HCT116 (cell line): Measurements from ENCODE around the gene GYS1. TPM values are rescaled to one million over a fixed set of nuclear protein-coding genes. Genes with fewer than 3 reads are reported as not detected.

Source experiments
- ATAC-seq: fragments of 200-7000 bp; cut with Tn5 transposase; 2 replicates; pipeline ENCODE4 v1.9.1; 2020; ENCODE audit warnings: mild to moderate bottlenecking, moderate library complexity
- BruUV-seq: library from RNA; stranded (reverse); fragments of 400-500 nt; replicated peaks from 2 replicates; lab custom pipeline; 2021; lab: Mats Ljungman, UMichigan
- CTCF ChIA-PET: fragments of 300-600 bp; sonication (Branson Sonifier 250); formaldehyde crosslinking; loops from one replicate; lab custom pipeline; 2021; ENCODE audit warnings: antibody characterized with exemption; lab: Charles Lee
- POLR2A ChIA-PET: fragments of 300-600, 350-600 bp; sonication (Branson Sonifier 250); formaldehyde crosslinking; loops from one replicate; lab custom pipeline; 2021; ENCODE audit warnings: antibody characterized with exemption; lab: Charles Lee
- RAD21 ChIA-PET, 2 experiments: fragments of 300-600 bp; sonication (Branson Sonifier 250); formaldehyde crosslinking; loops; one replicate each; lab custom pipeline; 2023; ENCODE audit warnings: low total read pairs in 2 of 2; ENCODE audit not compliant: uncharacterized antibody in 2 of 2, unreplicated experiment in 2 of 2, low non-redundant PET in 1 of 2; lab: Charles Lee
- DNase-seq: peaks from one replicate; pipeline ENCODE4 v3.0.0-alpha.2; 2010; ENCODE audit warnings: low read depth, low spot score
- H2AFZ ChIP-seq: fragments of 200-600 bp; shearing (Covaris generic), sonication (generic); 2 replicates; pipeline ENCODE4 v1.6.1; 2017; ENCODE audit warnings: low read depth, mixed run types, mixed read lengths, antibody characterized with exemption, low read length; ENCODE audit not compliant: poor library complexity, severe bottlenecking
- H3K27ac ChIP-seq: 2 replicates; pipeline ENCODE4 v1.5.1; 2012; ENCODE audit warnings: low read depth, low read length
- H3K27me3 ChIP-seq: fragments of 200-600 bp; sonication (generic); 2 replicates; pipeline ENCODE4 v1.6.1; 2016; ENCODE audit warnings: mixed run types, low read length, mixed read lengths; ENCODE audit not compliant: insufficient read depth
- H3K36me3 ChIP-seq, 2 experiments: fragments of 200-500 bp in 1 of 2; fragments of 200-600 bp in 1 of 2; sonication (Bioruptor generic) in 1 of 2; sonication (generic) in 1 of 2; 2 replicates each; pipeline versions ENCODE4 v1.5.1 to v1.6.1; 2014 to 2016; ENCODE audit warnings: low read length in 2 of 2, inconsistent platforms in 1 of 2, mixed read lengths in 1 of 2, mixed run types in 1 of 2; ENCODE audit not compliant: insufficient read depth in 2 of 2, control insufficient read depth in 1 of 2
- H3K4me1 ChIP-seq, 2 experiments: fragments of 200-600 bp in 1 of 2; sonication (generic) in 1 of 2; 2 replicates each; pipeline versions ENCODE4 v1.5.1 to v1.6.1; 2012 to 2017; ENCODE audit warnings: low read length in 2 of 2, inconsistent platforms in 1 of 2, mild to moderate bottlenecking in 1 of 2, mixed read lengths in 1 of 2, mixed run types in 1 of 2, moderate library complexity in 1 of 2; ENCODE audit not compliant: insufficient read depth in 2 of 2, control insufficient read depth in 1 of 2
- H3K4me2 ChIP-seq: fragments of 200-600 bp; sonication (generic); 2 replicates; pipeline ENCODE4 v1.6.1; 2017; ENCODE audit warnings: mixed run types, low read length, mixed read lengths
- H3K4me3 ChIP-seq, 2 experiments: fragments of 200-600 bp in 1 of 2; sonication (generic) in 1 of 2; replicated peaks in 1 of 2; 2 replicates each; pipeline ENCODE4 v1.5.1; 2011 to 2016; ENCODE audit warnings: low read length in 2 of 2, control low read depth in 1 of 2, low read depth in 1 of 2, mild to moderate bottlenecking in 1 of 2, mixed read lengths in 1 of 2, mixed run types in 1 of 2
- H3K79me2 ChIP-seq: fragments of 200-600 bp; sonication (generic); 2 replicates; pipeline ENCODE4 v1.6.1; 2017; ENCODE audit warnings: mild to moderate bottlenecking, mixed run types, low read length, moderate library complexity, mixed read lengths; ENCODE audit not compliant: insufficient read depth
- H3K9ac ChIP-seq: fragments of 200-600 bp; sonication (generic); 2 replicates; pipeline ENCODE4 v1.6.1; 2016; ENCODE audit warnings: low read length, mixed read lengths
- H3K9me2 ChIP-seq: fragments of 200-600 bp; sonication (generic), shearing (Covaris generic); 2 replicates; pipeline ENCODE4 v1.6.1; 2017; ENCODE audit warnings: mixed run types, mild to moderate bottlenecking, moderate library complexity; ENCODE audit not compliant: insufficient read depth
- H3K9me3 ChIP-seq, 2 experiments: fragments of 200-500 bp in 1 of 2; fragments of 200-600 bp in 1 of 2; sonication (Bioruptor generic) in 1 of 2; sonication (generic) in 1 of 2; 2 replicates each; pipeline ENCODE4 v1.6.1; 2014 to 2017; ENCODE audit warnings: low read length in 2 of 2, mixed read lengths in 2 of 2, inconsistent platforms in 1 of 2, low read depth in 1 of 2, mild to moderate bottlenecking in 1 of 2, mixed run types in 1 of 2, moderate library complexity in 1 of 2; ENCODE audit not compliant: control insufficient read depth in 1 of 2, insufficient read depth in 1 of 2
- H4K20me1 ChIP-seq: fragments of 200-600 bp; sonication (generic), shearing (Covaris generic); 2 replicates; pipeline ENCODE4 v1.6.1; 2017; ENCODE audit warnings: mixed run types, mild to moderate bottlenecking, moderate library complexity; ENCODE audit not compliant: insufficient read depth
- CEBPB ChIP-seq: IDR thresholded peaks from 2 replicates; pipeline ENCODE4 v1.6.1; 2012; ENCODE audit warnings: low read depth
- EZH2phosphoT487 ChIP-seq: fragments of 200-600 bp; IDR thresholded peaks from 2 replicates; pipeline ENCODE4 v1.6.1; 2018; ENCODE audit warnings: antibody characterized with exemption, borderline replicate concordance
- FOSL1 ChIP-seq: IDR thresholded peaks from 2 replicates; pipeline ENCODE4 v1.6.1; 2012; ENCODE audit warnings: low read depth
- POLR2AphosphoS5 ChIP-seq: IDR thresholded peaks from 2 replicates; pipeline ENCODE4 v1.6.1; 2011; ENCODE audit warnings: mild to moderate bottlenecking, low read depth, low read length, moderate library complexity
- SP1 ChIP-seq: IDR thresholded peaks from 2 replicates; pipeline ENCODE4 v1.6.1; 2012; ENCODE audit warnings: low read depth
- YY1 ChIP-seq: IDR thresholded peaks from 2 replicates; pipeline ENCODE4 v1.6.1; 2011; ENCODE audit warnings: low read length, low read depth, moderate library complexity, mild to moderate bottlenecking; ENCODE audit not compliant: insufficient replicate concordance; ENCODE audit errors: extremely low read depth
- ZNF274 ChIP-seq: fragments of 200-500 bp; sonication (Bioruptor generic); IDR thresholded peaks from 2 replicates; pipeline ENCODE4 v1.6.1; 2014; ENCODE audit warnings: mild to moderate bottlenecking, low read depth, low read length, inconsistent platforms
- intact Hi-C: fragments of 100-400 bp; cut with micrococcal nuclease; formaldehyde crosslinking; loops from 2 replicates; pipeline ENCODE4 v1.10.0; 2022
- total RNA-seq: library from RNA; stranded (reverse); gene quantifications from one replicate; pipeline ENCODE4 v1.2.1, GENCODE V29; 2021; ENCODE audit not compliant: unreplicated experiment
- TF ChIP-seq, protein P1 (sequence below): IDR thresholded peaks from 2 replicates; pipeline ENCODE4 v1.6.1; 2012
- TF ChIP-seq, protein P2 (sequence below): IDR thresholded peaks from 2 replicates; pipeline ENCODE4 v1.6.1; 2012
- TF ChIP-seq, protein P3 (sequence below): IDR thresholded peaks from 2 replicates; pipeline ENCODE4 v1.6.1; 2012; ENCODE audit warnings: low read depth

The GYS1 gene
- total RNA-seq, 1 experiment from 2014 or later: 50.7 TPM

DNA sequence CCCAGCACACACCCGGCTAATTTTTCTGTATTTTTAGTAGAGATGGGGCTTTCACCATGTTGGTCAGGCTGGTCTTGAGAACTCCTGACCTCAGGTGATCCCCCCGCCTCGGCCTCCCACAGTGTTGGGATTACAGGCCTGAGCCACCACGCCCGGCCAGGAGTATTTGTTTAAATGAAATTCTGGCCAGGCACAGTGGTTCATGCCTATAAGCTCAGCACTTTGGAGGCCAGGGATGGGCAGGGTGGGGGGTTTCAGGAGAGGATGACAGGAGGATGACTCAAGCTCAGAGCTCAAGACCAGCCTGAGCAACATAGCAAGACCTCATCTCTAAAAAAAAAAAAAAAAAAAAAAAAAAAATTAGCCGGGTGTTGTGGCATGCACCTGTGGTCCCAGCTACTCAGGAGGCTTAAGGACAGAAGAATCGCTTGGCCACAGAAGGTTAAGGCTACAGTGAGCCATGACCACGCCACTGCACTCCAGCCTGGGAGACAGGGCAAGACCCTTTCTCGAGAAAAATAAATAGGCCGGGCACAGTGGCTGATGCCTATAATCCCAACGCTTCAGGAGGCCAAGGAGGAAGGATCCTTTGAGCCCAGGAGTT is 67.8 kb downstream of the GYS1 start:
- TF ChIP-seq POLR2AphosphoS5 (no peak), FOSL1 (peak; percentile 69)
- Histone ChIP-seq H3K4me3 (no peak overlapping the region), H3K9me3 (no peaks in the 10 kb centered on the region), H4K20me1 (no peaks in the 10 kb centered on the region), H3K9me2 (no peaks in the 10 kb centered on the region), H3K27ac (no peak overlapping the region), H3K9ac (peak overlapping the region; percentile 44), H3K79me2 (no peaks in the 10 kb centered on the region), H3K4me2 (peak overlapping the region; percentile 76), H3K4me1 (peaks cover 22 to 44% of the 10 kb centered on the region in 2 experiments), H2AFZ (no peak overlapping the region), H3K27me3 (no peaks in the 10 kb centered on the region), H3K36me3 (no peaks in the 10 kb centered on the region)
- ChIA-PET POLR2A (interaction anchor here (0.7 to 1.7 kb wide), 4 partner anchors 8 to 51 kb away, joined by 3 to 7 read pairs (median 4); partner anchors contain the start of gene DHDH), RAD21 (interaction anchor here in 1 of 2 experiments (0.6 kb wide), 1 partner anchor 20 kb away, joined by 4 read pairs; no protein-coding TSS in a partner anchor), CTCF (interaction anchor here (1.5 kb wide), 1 partner anchor 130 kb away, joined by 6 read pairs; no protein-coding TSS in a partner anchor)
- intact Hi-C loops: no loop called here
- DNase-seq (peak; percentile 60), ATAC-seq (peak; percentile 67)
- no TSS peak for BruUV-seq

DNA sequence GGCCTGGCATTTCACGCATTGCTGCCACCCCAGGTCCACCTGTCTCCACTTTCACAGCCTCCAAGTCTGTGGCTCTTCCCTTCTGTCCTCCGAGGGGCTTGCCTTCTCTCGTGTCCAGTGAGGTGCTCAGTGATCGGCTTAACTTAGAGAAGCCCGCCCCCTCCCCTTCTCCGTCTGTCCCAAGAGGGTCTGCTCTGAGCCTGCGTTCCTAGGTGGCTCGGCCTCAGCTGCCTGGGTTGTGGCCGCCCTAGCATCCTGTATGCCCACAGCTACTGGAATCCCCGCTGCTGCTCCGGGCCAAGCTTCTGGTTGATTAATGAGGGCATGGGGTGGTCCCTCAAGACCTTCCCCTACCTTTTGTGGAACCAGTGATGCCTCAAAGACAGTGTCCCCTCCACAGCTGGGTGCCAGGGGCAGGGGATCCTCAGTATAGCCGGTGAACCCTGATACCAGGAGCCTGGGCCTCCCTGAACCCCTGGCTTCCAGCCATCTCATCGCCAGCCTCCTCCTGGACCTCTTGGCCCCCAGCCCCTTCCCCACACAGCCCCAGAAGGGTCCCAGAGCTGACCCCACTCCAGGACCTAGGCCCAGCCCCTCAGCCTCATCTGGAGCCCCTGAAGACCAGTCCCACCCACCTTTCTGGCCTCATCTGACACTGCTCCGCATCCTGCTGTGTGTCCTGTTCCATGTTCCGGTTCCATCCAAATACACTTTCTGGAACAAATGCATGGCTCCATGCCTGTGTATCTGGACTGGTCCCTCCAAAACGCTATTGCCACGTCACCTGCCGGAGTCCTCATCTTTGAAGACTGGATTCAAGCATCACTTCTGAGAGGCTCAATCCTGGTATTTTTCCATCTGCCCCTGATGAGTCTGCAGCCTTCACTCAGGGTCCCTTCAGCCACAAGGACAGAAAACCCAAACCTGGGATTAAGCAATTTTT is 70.3 kb downstream of the GYS1 start:
- Histone ChIP-seq H3K27ac (no peak overlapping the region), H3K4me2 (no peak overlapping the region), H3K27me3 (no peaks in the 10 kb centered on the region), H3K9ac (no peak overlapping the region), H3K79me2 (no peaks in the 10 kb centered on the region), H2AFZ (no peak overlapping the region), H3K9me3 (no peaks in the 10 kb centered on the region), H3K36me3 (peaks cover 2 to 3% of the 10 kb centered on the region in 2 experiments; a peak in 1 of 4 replicates), H4K20me1 (no peaks in the 10 kb centered on the region), H3K4me3 (no peak overlapping the region), H3K9me2 (no peaks in the 10 kb centered on the region), H3K4me1 (peaks cover 20 to 35% of the 10 kb centered on the region in 2 experiments)
- no peak for DNase-seq
- no peak for ATAC-seq
- BruUV-seq: TSS peak; percentile 56
- ChIA-PET RAD21 (no interaction called here), POLR2A (no interaction called here), CTCF (no interaction called here)
- intact Hi-C loops: no loop called here
- TF ChIP-seq, protein P1, sequence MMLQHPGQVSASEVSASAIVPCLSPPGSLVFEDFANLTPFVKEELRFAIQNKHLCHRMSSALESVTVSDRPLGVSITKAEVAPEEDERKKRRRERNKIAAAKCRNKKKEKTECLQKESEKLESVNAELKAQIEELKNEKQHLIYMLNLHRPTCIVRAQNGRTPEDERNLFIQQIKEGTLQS: no peak
- TF ChIP-seq, protein P2, sequence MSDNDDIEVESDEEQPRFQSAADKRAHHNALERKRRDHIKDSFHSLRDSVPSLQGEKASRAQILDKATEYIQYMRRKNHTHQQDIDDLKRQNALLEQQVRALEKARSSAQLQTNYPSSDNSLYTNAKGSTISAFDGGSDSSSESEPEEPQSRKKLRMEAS: no peak
- TF ChIP-seq SP1: no peak
- TF ChIP-seq ZNF274: no peak
- TF ChIP-seq CEBPB: no peak
- TF ChIP-seq YY1: no peak
- TF ChIP-seq, protein P3, sequence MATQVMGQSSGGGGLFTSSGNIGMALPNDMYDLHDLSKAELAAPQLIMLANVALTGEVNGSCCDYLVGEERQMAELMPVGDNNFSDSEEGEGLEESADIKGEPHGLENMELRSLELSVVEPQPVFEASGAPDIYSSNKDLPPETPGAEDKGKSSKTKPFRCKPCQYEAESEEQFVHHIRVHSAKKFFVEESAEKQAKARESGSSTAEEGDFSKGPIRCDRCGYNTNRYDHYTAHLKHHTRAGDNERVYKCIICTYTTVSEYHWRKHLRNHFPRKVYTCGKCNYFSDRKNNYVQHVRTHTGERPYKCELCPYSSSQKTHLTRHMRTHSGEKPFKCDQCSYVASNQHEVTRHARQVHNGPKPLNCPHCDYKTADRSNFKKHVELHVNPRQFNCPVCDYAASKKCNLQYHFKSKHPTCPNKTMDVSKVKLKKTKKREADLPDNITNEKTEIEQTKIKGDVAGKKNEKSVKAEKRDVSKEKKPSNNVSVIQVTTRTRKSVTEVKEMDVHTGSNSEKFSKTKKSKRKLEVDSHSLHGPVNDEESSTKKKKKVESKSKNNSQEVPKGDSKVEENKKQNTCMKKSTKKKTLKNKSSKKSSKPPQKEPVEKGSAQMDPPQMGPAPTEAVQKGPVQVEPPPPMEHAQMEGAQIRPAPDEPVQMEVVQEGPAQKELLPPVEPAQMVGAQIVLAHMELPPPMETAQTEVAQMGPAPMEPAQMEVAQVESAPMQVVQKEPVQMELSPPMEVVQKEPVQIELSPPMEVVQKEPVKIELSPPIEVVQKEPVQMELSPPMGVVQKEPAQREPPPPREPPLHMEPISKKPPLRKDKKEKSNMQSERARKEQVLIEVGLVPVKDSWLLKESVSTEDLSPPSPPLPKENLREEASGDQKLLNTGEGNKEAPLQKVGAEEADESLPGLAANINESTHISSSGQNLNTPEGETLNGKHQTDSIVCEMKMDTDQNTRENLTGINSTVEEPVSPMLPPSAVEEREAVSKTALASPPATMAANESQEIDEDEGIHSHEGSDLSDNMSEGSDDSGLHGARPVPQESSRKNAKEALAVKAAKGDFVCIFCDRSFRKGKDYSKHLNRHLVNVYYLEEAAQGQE: no peak
- TF ChIP-seq EZH2phosphoT487: no peak
